GM18867 (cell line): Measurements from ENCODE around the gene PPP1R3D.
A peak's percentile ranks its signal among the peaks of the same experiment; 100 is the strongest.

ENCODE experiments used
- ATAC-seq: cut with Tn5 transposase; IDR thresholded peaks from one replicate; pipeline ENCODE4 v1.9.1; 2021; ENCODE audit warnings: mild to moderate bottlenecking, moderate library complexity; ENCODE audit not compliant: unreplicated experiment

PPP1R3D gene

DNA sequence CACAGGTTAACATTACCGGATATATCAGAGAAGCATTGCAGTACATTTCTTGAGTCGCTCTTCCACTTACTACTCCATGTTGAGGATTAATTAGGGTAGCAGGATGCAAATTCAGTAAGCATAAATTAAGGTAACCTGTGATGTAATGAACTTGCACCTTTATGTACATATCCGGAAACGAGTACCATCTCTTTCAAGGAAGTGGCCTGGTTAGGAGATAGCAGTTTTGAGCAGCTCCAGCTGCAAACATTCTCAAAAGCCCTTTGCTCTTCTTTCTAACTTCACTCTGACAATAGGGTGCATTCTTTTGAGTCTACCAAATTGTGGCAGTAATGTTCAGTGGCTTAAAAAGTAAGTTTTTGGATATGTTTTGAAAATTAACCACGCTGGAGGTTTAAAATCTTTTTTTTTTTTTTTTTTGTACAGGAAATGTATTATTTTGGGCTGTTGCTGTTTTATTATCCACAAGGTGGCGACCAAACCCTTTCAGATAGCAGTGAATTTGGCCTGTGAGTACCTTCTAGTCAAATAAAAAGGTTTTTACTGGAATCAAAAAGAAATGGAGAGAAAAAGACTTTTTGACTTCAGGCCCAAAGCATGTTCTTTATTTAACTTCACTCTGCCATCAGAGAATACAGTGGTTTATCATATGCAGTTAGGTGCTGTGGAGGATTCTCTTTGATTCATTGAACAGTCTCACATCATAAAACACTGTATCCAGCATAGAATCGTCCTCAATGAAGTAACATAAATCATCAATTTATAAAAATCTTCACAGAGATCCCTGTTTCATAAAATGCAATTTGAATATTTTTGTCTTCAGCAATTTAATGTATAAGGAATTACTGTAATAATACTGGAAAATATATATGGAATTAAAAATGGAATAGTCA lies 9.0 kb upstream of the PPP1R3D start:
- no peak for ATAC-seq

DNA sequence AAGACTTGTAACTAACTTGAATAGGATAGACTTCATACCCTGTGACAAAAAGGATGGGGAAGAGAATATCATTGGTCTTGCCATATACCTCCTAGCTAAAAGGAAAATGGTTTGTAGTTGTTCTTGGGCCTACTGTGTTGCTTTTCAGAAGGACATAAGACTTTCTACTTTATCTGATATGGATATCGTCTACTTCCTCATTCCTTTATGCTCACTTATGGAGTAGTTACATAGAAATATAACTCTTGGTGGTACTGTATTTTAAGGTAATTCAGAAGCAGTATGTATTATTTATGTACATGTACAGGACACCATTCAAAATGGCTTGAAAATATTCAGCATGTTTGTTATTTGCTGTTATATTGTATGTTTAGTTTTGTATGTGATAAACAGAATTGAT lies 8.1 kb upstream of the PPP1R3D start:
- ATAC-seq, result no peak

DNA sequence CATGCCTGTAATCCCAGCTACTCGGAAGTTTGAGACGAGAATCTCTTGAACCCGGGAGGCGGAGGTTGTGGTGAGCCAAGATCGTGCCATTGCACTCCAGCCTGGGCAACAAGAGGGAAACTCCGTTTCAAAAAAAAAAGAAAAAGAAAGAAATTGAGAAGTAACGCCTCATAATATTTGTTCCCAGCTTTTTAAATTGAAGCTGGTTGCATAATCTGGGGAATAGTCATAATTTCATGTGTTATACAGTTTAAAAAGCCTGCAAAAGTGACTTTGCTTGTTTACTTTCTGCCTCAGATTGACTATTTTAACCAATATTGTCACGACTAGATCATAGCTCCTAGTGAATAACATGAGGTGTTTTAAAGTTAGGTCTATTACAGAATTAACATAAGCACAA lies 7.3 kb upstream of the PPP1R3D start:
- no peak for ATAC-seq

DNA sequence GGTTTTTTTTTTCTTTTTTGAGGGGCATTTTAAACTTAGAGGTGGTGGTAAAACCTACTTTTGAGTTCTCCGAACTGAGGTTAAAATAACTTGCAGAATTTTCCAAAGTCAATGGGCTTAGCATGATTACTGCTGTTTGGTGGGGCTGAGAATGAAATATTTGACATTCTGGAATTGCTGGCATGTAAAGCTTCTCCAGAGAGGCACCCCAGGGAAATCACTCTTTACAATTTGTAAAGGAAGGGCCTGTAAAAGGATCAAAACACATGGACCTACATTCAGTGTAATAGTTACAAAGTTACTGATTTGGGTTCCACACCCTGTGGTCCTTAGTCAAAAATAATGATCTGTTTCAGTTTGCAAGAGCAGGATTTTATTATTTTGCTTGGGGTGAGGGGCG lies 5.6 kb upstream of the PPP1R3D start:
- ATAC-seq, result no peak

DNA sequence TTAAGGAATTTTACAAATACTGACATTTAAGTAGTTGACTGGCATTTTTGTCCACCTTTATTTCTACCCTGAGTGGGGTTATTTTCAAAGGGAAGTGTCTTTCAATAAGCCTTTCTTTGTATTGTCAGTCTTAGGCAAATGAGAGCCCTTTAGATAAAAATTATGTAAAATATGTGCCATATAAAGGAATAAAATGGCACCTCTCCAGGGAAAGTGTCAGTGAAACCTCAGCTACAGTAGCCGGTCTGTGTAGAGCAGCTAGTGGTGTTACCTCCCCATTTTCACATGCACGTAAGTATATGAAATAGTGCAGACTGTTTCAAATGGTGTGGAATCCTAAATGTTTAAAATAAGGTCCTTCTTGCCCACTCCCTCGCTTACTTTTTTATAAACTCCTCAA lies 5.1 kb upstream of the PPP1R3D start:
- ATAC-seq, result no peak

DNA sequence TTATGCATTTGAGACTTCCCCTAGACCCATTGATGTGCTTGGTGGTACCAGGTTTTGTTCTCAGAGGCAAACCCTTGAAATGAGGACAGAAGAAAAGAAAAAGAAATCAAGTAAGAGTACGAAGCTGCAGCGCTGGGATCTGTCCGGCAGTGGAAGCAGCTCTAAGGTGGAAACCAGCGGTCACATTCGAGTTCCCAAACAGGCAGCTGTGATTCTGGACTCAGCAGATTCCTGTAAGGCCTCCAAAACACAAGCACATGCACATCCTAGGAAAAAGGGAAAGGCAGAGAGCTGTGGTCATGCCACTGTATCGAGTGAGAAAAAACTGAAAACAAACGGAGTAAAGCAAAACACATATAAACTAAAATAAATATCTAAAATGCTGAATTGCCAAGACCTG lies 4.6 kb upstream of the PPP1R3D start:
- no peak for ATAC-seq

DNA sequence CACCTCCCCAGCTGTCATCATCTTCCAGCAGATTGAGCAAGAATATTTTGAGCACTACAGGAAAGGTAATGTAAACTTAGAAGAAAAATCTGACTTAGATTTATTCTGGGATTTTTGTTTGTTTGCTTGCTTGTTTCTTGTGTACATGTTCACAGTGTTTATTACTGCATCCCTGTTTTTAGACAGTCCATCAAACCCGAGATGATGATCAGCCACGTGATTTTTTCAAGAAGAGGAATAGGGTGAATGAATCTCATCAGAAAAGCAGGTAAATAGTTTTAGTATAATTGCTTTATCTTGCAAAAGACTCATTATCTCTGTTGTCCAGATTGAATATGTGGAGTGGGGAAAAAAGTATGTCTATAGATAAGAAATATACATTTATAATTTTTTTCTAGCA lies 2.1 kb upstream of the PPP1R3D start:
- ATAC-seq, result no peak

DNA sequence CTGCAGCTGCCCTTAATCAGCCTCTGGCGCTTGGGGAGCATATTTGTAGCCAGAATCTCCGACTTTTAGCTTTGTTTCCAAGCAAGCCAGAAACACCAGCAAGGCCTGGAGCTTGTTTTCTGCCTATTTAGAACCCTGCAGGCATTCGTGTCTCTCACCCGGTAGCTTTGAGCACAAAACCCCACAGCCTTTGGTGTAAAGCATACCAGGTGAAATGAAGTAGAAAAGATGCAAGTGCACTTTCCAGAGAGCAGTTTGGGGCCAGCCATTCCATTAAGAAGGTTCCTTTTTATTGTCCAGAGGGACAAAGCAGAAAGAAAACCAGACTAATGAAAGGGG lies 820 bp upstream of the PPP1R3D start:
- peak; percentile 6 for ATAC-seq

DNA sequence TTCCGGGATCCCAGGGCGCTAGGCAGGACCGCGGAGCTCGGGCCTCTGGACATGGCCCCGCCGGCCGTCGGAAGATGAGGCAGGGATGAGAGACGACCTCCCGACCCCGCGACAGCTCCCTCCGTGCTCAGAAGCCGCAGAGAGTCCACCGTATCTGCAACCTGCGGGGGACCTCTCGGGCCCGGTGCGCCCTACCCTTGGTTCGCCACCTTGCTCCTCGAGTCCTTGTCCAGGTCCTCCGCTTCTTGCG lies 301 bp downstream of the PPP1R3D start:
- peak; percentile 31 for ATAC-seq

DNA sequence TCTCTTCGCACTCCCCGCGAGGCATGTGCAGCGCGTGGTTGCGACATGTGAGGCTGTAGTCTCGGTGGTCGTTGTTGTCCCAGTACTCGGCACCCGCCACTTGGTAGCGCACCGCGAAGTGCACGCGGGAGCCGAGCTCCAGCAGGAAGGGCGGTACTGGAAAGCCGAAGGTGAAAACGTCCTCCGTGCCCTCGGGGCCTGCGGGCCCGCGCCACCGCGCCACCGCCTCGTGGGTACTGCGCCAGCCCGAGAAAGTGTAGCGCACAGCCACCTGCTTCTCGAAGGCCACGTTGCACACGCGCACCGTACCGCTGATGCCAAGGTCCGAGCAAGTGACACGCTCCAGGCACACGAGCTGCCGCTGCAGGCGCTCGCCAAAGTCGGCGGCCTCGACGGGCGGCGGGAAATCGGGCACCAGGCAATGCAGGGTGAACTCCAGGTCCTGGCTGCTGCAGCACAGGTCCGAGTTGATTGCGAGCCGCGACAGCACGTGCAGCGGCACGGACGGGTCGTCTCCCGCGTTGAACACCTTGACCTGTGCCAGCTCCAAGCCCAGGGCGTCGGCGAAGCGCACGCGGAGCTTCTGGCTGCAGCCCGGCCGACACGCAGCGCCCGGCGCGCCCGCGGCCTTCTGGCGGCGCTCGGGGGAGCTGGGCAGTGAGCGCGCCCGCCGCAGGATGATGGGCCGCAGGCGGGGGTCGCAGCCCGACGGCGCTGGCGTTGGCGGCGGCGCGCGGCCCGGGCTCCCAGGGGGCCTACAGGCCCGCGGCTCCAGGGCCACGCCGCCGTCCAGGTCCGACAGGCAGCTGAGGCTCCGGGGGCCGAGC lies 840 bp downstream of the PPP1R3D start:
- no peak for ATAC-seq

DNA sequence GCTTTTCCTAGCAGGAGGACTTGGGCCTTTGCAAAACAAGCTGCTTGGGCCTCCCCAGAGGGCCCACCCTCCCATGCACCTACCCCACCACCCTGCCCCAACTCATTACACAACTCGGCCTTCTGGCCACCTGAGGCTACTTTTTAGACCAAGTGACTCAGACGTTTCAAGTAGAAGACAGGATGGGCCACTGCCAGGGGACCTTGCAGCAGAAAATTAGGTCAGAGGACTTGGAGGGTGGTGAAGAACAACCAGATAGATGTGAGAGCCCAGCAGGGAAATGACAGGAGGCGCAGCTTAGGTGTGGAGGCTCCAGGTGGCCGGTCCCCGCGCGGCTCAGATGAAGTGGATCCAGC lies 1.4 kb downstream of the PPP1R3D start:
- ATAC-seq, result no peak

DNA sequence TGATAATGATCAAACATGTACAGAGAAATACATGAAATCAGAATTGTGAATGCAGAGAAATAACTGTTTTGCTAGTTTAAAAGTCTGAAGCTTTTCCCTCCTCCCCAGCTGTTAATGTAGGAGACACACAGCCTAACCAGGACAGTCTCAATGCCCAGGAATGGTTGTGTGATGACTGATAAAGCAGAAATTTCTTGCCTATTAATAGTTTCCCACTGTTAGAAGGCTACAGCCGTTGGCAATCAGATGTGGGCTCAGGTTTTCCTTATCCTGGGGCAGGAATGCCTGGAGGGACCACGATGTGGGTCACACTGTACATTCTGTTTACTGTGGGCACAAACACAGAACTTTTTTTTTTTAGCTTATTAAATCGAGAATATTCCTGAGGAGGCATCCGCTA lies 1.9 kb downstream of the PPP1R3D start:
- no peak for ATAC-seq

DNA sequence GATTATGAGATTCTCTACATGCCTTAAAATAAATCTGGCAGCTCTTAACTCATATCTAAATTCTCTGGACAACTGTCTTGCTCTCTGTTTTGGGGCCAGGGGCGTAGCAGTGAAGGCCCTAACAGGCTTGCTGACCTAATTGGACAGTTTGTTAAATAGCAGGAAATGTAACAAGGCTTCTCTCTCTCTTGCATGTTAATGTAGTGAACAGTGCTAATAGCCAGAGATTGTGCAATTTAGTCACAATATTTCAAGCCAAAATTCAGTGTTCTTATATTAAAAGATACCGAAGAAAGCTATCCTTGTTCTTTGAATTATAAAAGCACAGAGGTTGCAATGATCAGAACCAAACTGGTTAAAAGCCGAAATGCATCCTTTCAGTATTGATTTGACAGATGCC lies 3.0 kb downstream of the PPP1R3D start:
- no peak for ATAC-seq

DNA sequence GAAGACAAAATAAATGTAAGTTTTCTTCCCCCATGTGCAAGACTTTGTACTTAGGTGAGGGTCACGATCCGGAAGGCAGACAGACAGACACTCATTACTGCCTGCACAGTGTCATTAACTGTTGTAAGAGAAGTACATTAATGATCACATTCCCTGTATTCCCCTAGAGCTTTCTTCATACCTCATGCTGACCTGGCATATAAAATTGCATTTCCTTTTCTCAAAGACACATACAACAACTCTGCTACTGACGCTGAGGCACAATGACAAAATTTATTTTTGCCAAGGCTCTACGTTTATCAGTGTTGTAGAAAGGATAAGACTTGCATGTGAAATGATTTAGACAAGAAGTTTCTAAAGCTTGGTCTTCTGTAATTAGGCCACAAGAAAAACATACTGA lies 3.7 kb downstream of the PPP1R3D start:
- ATAC-seq, result no peak

DNA sequence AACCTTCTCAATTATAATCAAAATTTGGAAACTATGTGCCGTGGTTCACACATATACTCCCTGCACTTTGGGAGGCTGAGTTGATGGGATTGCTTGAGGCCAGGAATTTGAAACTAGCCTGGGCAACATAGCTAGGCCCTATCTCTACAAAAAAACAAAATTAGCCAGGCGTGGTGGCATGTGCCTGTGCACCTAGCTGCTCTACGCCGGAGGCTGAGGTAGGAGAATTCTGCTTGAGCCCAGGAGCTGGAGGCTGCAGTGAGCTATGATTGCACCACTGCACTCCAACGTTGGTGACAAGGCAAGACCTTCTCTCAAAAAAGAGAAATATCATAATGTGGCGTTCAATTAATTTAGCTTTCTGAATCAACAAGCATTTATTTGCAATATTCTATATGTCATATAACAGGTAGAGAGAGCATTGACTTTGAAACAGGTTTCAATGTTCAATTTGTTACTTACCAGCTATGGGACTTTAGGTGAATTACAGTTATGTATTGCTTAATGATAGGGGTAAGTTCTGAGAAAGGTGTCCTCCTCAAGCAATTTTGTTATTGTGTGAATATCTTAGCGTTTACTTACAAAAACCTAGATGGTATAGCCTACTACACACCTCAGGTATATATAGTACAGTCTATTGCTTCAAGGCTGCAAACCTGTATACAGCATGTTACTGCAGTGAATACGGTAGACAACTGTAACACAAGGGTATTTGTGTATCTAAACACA lies 4.5 kb downstream of the PPP1R3D start:
- ATAC-seq, result no peak

DNA sequence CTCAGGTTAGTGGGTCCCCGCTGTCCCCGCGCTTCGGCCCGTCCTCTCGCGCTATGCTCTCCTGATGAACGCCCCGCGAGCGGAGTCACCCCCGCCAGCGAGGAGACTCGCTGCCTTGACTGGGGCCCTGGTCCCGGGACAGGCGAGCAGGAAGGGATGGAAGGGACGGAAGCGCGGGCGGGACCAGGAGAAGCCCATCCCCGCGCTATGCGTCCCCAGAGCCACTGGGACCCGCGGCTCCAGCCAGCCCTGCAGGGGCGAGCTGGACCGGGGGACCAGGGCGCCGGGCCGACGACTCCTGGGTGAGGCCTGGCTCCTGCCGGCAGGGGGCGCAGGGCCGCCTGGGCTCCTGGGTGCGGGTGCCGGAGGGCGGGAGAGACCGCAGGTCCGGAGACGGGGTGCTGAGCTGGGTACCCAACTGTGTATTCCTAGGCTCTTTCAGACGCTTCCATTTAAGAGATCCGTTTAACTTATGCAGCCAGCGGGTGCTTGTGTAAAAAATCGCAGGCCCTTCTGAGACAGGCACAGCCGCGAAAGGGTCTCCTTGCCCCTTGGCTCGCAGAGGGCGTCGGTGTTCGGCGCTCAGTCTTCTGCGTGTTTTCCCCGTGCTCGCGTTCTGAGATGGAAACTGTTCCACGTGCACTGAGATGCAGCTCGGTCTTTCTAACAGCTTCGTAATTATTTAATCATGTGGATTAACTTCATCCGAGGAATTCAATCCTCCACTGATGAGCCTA lies 6.1 kb downstream of the PPP1R3D start:
- no peak for ATAC-seq

DNA sequence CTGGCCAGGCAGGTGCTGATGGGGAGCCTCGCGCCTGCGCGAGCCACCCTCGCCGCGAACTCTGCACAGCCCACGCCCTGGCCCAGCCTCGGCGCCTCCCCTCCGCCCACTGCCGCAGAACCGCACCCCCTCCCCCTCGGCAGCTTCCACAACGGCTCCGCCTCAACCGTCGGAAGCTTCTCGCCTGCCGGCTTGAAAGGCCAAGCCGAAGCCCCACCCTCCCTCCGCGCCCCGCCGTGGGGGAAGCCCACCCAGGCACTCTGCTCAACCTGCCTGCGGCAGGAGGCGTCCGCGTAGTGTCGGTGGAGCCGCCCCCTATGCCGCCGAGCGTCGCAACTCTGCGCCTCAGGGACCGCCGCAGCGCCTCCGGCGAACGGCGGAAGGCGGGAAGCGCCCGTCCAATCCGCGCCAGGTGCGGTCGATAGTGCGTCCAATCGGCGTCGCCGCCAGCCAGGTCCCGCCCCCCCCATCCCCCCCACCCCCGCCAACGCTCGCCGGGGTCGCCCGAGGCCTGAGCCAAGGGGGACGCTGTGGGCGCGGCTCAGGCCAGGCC lies 6.7 kb downstream of the PPP1R3D start, which contains the start of gene SYCP2:
TSS of gene SYCP2 (minus strand) at position 342 of the 553 bp plus-strand sequence. CDS start 11,224 bp downstream, outside the sequence.
- no peak for ATAC-seq

DNA sequence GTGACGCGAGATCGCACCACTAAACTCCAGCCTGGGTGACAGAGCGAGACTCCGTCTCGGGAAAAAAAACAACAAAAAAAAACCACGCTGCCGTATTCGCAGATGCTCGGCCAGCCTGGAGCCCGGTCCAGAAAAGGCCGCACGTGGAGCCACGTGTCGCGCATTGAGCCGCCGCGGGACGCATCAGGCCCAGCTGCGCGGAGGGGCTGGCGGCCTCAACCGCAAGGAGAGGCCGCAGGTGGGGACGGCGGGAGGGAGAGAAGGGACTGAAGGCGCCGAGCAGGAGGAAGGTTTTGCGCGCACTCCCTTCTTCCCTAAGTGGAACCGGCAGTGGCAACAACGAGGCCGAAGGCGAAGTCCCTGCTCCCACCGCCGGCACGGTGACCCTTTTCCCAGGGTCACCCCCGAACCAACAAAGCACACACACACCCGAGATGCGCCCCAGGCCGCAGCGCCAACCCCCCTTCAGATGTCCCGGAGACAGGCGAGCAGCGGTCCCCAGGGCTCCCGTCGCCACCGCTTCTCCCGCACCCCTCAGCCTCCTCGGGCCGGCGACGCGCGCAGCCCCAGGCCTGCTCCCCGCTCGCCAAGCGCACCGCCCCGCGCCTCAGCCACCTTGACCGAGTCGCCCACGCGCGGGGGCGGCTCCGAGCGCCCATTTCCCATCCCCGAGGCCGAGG lies 7.3 kb downstream of the PPP1R3D start:
- ATAC-seq, result no peak

DNA sequence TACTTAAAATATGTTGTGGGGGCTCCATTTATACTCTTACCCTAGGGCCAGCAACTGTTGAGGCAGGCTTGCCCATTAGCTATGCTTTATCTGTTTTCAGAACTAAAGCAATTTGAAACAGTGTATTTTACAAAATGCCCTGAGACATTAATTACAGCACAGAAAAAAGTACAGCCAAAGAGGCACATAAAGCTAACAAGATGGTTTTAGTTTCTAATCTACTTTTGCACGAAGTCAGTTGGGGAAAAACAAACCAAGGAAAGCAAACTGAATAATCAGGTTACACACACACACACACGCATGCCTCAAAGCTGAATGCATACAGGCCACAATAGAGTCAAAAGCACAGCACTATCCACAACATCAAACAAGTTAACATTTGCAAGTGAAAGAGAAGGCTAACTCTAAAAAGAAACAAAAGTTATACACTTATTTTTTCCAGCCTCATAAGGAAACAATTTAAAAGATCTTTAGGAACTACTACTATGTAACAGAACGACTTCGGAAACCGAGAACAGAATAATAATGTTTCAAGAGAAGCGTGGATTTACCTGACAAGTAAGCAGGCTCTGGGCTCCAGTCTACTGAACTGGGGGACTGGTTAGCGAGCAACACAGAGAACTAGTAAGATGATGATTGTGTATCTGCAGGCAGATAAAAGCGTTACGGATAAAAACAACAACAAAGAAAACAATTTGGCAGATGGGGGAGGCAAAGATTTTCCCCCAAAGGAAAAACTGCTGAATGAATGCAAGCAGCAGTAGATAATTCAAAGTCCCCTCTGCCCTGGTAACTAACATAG lies 8.4 kb downstream of the PPP1R3D start:
- ATAC-seq, result no peak
